HG03520 (cell line): ENCODE measurements around the gene DENND5B.
"Not testable (repeated sequence)": the region's sequence is repeated elsewhere in the genome, so short reads cannot be mapped to it uniquely, and the experiment has no call there.

Experiments
- ATAC-seq: cut with Tn5 transposase; IDR thresholded peaks from one replicate; pipeline ENCODE4 v1.9.1; 2021; ENCODE audit warnings: mild to moderate bottlenecking, moderate library complexity; ENCODE audit not compliant: unreplicated experiment

DENND5B gene

GRCh38 chr12:31388713-31389112 lies 202.2 kb downstream of the DENND5B start:
- no peak for ATAC-seq

DNA sequence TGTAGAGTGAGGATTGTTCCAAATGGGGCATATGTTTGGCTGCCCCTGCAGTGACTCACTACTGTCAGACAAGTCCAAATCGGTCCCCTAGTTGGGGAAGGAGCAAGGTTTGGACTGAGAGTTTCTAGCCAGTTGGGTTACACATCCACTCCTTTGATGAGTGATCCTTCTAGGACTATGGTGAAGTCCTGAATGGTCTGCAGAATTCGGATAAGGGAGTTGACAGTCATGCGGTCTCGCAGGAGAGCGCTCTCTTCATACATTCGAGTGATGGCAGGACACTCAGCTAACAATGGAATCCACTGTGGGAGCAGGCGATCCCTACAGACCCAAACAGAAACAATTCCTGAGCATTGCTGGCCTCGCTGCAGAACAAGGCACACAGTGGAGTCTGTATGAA lies 203.5 kb downstream of the DENND5B start:
- no peak for ATAC-seq

DNA sequence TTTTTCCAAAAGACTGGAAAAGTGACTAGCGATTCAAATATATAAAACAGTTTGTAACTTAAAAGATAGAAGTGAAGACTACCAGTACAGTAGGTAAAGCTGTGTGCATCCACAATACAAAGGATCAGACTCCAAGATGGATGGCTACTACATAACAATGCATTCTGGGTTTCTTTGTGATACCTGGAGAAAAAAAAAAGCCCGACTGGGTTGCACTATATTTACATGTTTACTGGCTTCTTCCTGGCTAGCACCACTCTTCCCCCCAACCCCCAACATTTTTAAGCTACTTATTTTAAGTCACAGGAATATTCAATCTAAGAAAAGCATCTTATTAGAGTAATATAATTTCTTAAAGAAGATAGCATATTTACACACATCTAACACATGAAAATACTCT lies 203.9 kb downstream of the DENND5B start:
- ATAC-seq: no peak

GRCh38 chr12:31386364-31386777 lies 204.6 kb downstream of the DENND5B start:
- ATAC-seq: no peak

DNA sequence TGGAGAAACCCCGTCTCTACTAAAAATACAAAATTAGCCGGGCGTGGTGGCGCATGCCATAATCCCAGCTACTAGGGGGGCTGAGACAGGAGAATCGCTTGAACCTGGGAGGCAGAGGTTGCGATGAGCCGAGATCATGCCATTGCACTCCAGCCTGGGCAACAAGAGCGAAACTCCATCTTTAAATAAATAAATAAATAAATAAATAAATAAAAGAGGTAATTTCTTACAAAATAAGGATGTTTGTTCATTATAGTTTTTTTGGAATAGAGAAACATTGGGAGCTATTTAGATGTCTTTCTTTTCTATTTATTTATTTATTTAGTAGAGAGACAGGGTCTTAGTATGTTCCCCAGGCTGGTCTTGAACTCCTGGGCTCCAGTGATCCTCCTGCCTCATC lies 213.7 kb downstream of the DENND5B start:
- ATAC-seq: not testable (repeated sequence)

- ATAC-seq: not testable (repeated sequence)
These were observed 215.5 kb downstream of the DENND5B start for GRCh38 chr12:31375422-31375821.

DNA sequence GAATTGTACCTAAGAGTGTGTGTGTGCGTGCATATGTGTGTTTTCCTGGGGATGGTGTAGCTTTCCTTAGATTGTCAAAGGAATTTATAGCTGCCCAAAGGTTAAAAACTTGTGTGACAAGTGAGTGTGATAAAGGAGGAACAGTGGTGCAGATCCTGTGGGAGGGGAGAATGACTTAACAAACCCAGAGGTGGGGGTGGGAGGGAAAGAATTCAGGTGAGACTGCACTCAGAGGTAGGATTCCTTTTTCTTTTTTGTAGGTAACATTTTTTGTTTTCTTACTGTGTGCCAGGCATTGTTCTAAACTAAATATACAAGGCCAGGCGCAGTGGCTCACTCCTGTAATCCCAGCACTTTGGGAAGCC lies 219.7 kb downstream of the DENND5B start:
- ATAC-seq: no peak

- no peak for ATAC-seq
These were observed 220.2 kb downstream of the DENND5B start for GRCh38 chr12:31370531-31371255.

DNA sequence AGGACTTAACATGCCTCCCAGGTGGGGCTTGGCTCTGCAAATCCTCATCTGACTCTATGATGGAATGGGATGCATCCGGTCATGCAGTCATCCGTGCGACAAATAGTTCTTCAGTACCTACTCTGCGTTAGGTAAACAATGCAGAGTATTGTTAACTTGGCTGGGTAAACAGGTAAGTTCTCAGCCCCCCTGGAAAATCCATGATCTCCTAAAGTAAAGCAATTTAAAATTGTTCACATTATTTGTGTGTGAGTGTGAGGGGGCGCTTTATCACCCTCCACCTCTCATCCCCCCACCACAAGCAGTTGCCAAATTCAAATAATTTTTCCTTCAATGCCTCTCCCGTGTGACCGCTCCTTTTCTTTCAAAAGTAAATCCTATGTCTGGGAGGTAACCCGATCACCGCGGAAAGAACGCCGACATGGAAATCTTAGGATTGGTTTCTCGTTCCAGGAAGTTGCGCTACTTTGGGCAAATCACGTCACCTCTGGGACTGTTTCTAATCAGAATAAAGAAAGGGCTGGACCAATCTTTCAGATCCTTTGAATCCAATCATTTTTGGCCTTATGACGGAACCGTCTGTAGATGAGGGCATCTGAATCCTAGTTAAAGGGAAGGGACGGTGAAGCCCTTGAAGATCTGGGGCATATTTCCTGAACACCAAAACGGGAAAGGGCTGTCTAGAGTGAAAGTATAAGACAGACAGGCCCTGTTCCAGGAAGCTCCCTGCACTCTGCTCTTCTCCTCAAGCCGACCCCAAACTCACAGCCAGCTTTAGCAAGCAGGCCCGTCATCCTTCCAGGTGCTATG lies 221.0 kb downstream of the DENND5B start:
- no peak for ATAC-seq

GRCh38 chr12:31368666-31369361 lies 222.1 kb downstream of the DENND5B start:
- no peak for ATAC-seq

DNA sequence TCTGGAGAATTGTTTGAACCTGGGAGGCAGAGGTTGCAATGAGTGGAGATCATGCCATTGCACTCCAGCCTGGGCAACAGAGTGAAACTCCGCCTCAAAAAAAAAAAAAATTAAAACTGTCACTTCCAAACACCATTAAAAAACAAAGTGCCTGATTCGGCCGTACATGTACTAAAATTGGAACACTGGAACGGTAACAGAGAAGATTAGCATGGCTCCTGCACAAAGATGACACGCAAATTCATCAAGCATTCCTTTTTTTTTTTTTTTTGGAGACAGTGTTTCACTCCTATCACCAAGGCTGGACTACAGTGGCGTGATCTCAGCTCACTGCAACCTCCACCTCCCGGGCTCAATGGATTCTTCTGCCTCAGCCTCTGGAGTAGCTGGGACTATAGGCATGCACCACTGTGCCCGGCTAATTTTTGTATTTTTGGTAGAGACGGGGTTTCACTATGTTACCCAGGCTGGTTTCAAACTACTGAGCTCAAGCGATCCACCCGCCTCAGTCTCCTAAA lies 224.8 kb downstream of the DENND5B start:
- ATAC-seq: no peak

- ATAC-seq: no peak
These were observed 227.1 kb downstream of the DENND5B start for GRCh38 chr12:31363831-31364230.

DNA sequence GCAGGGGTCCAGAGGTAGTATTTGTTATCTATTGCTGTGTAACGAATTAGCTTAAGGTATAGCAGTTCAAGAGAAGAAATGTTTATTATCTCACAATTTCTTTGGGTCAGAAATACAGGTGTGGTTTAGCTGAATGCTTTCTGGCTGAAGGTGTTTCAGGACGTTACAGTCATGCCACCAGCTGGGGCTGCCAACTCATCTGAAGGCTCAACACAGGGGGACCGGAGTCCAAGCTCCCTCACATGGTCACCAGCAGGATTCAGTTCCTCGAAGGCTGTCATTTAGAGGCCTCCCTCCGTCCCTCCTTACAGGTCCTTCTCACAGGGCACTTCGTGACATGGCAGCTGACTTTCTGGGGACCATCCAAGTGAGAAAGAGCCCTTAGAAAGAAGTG lies 227.5 kb downstream of the DENND5B start:
- no peak for ATAC-seq

DNA sequence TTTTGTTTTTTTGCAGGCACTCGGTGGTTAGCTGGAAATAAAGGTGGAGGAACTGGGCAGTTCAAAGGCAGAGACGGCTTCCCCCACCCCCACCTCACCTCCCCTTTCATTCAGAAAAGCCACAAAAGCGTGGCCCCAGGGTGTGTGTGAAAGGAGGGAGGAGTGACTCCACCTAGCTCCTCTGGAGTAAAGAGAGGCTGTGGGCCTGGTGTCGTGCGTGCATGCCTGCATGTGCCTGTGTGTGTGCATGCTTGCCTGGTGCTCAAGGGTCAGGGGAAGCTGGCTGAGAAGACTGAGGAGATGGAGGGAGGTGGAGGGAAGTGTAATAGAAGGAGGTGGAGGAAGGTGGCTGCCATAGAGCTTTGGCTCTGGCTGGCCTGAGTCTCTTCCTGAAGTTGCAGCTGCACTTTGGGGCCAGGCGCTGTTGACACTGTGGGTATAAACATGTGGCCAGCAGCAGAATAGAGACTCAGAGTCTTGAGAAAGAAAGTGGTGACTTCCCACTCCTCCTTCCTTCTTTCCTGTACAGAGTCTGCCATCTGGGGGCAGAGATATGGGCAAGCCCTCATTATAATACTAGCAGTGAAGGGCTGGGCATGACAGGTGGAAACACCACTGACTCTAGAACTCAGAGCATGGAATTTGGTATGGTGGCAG lies 228.0 kb downstream of the DENND5B start:
- ATAC-seq: peak; percentile 65

GRCh38 chr12:31362115-31362758 lies 228.7 kb downstream of the DENND5B start:
- peak; percentile 51 for ATAC-seq

- no peak for ATAC-seq
These were observed 229.2 kb downstream of the DENND5B start for GRCh38 chr12:31361730-31362114.

GRCh38 chr12:31355747-31356107 lies 235.2 kb downstream of the DENND5B start:
- no peak for ATAC-seq

GRCh38 chr12:31353750-31354708 lies 236.9 kb downstream of the DENND5B start:
- ATAC-seq: no peak

GRCh38 chr12:31346267-31346666 lies 244.7 kb downstream of the DENND5B start:
- no peak for ATAC-seq
